Right lobe of liver (tissue), 6 donors: ENCODE measurements around the gene PIK3IP1. TPM values are rescaled to one million over a fixed set of nuclear protein-coding genes. Genes with fewer than 3 reads are reported as not detected.

Source experiments
- ATAC-seq, 4 donors: fragments of 200-7000 bp; cut with Tn5 transposase; one replicate each; pipeline ENCODE4 v1.9.1; 2020; ENCODE audit warnings: mild to moderate bottlenecking in 4 of 4, moderate library complexity in 4 of 4
- DNase-seq, 3 donors: peaks; one replicate each; pipeline ENCODE4 v3.0.0-alpha.2; 2020
- H3K27ac ChIP-seq, 3 donors: fragments of 200-600 bp; one replicate each; pipeline ENCODE4 v1.8.0; 2022
- H3K27me3 ChIP-seq, 2 donors: fragments of 200-600 bp; one replicate each; pipeline ENCODE4 v1.8.0; 2022
- H3K36me3 ChIP-seq, 4 donors: fragments of 200-600 bp; sonication (generic) in 1 of 4; one replicate each; pipeline versions ENCODE4 v1.5.1 to v1.8.0; 2017 to 2022; ENCODE audit warnings: control low read depth in 1 of 4
- H3K4me1 ChIP-seq, 4 donors: fragments of 200-600 bp; sonication (generic) in 1 of 4; one replicate each; pipeline versions ENCODE4 v1.5.1 to v1.8.0; 2017 to 2022; ENCODE audit warnings: control low read depth in 1 of 4
- H3K4me3 ChIP-seq, 3 donors: fragments of 200-600 bp; one replicate each; pipeline ENCODE4 v1.8.0; 2022
- H3K9me3 ChIP-seq, 4 donors: fragments of 200-600 bp; sonication (generic) in 1 of 4; one replicate each; pipeline versions ENCODE4 v1.5.1 to v1.8.0; 2017 to 2022; ENCODE audit warnings: control low read depth in 1 of 4
- CTCF ChIP-seq, 4 donors: fragments of 200-600 bp in 3 of 4; fragments of 450-650 bp in 1 of 4; IDR thresholded peaks; one replicate each; pipeline versions ENCODE4 v1.5.1 to v1.8.0; 2016 to 2022; ENCODE audit warnings: antibody characterized with exemption in 4 of 4, mild to moderate bottlenecking in 2 of 4
- POLR2A ChIP-seq: fragments of 450-650 bp; IDR thresholded peaks from one replicate; pipeline ENCODE4 v1.6.1; 2017; ENCODE audit warnings: antibody characterized with exemption, mild to moderate bottlenecking
- WGBS: methylation state at CpG from one replicate; pipeline ENCODE4 v1.1.6; 2018; ENCODE audit warnings: low coverage, low lambda C conversion rate; ENCODE audit not compliant: insufficient coverage; ENCODE audit errors: missing lambda C conversion rate; 5-methylcytosine and 5-hydroxymethylcytosine counted together
- intact Hi-C, 2 donors: fragments of 100-400 bp; cut with DNase I; formaldehyde crosslinking; loops; one replicate each; pipeline versions ENCODE4 v1.11.2 to v1.14.1; 2022
- total RNA-seq, 6 experiments: library from RNA; depleted of rRNA in 2 of 6; stranded (reverse); fragments of >200 nt in 2 of 6; fragmentation: NEBNext Ultra II Directional in 3 of 6; extraction: Animal tissue kit (Norgen Biotek cat#: 25700) in 3 of 6; gene quantifications; one replicate each; pipeline versions ENCODE4 v1.1.0 to v1.2.4, GENCODE V29; 2016 to 2023
- donor health status: DM: no; HTN: yes; CAD: no.
- donor health status: DM: no; HTN: no; CAD: no.
- donor health status: DM: no; HTN: no; CAD: no.
- donor health status: DM: no; HTN: yes; CAD: no.
- donor health status: DM: no; HTN: yes; CAD: no.

The PIK3IP1 gene
- total RNA-seq, 6 experiments from 2014 or later = 1.3 to 6.6 (median 5.6) TPM

DNA sequence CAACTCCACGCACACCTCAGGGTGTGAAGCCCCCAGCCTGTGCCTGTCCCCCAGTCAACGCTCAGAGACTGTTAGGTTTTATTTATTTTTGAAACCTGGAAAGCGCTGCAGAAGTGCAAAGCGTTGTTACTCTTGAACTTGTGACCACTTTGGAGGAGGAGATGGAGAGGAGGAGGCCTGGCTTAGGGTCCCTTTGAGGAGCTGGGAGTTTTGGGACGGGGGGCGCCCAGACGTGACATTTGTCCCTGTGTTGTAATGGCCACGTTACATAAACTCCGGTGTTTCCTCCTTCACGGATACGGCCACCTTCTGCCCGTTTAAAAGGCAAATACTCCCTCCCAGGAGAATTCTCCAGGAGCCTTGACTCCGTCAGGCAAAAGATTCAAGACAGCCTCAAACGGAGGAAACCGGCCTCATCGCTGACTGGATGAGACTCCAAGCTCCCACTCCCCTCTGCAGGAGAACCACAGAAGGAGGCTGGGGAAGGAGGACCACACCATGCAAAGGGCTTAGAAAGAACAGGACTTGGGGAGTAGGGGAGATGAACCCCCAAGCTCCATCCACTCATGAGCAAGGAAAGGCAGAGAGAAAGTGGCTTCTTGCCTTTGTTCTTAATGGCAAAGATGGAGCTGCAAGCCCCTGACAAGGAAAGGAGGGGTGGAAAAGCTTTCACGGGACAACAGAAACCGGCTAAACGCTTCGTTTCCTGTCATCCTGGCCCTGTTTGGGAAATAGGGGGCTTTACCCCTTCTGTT, 630 bp downstream of the PIK3IP1 start:
- TF ChIP-seq POLR2A (no peak), CTCF (IDR thresholded peaks at IDR 0.05) (no peak)
- Histone ChIP-seq H3K4me3 (peak overlapping the region; percentile 61 to 65 (median 64)), H3K4me1 (peaks cover 0 to 12% (median 4%) of the 10 kb centered on the region in 4 donors), H3K27me3 (no peaks in the 10 kb centered on the region), H3K27ac (peak overlapping the region; percentile 92 to 98 (median 92)), H3K36me3 (peaks cover 0 to 8% (median 0%) of the 10 kb centered on the region in 4 donors), H3K9me3 (no peaks in the 10 kb centered on the region)
- intact Hi-C loops = no loop called here
- 2% methylated on average over 12 of the region's 20 CpGs for WGBS
- DNase-seq = no peak
- peak in 1 of 4 donors; percentile 0 for ATAC-seq

DNA sequence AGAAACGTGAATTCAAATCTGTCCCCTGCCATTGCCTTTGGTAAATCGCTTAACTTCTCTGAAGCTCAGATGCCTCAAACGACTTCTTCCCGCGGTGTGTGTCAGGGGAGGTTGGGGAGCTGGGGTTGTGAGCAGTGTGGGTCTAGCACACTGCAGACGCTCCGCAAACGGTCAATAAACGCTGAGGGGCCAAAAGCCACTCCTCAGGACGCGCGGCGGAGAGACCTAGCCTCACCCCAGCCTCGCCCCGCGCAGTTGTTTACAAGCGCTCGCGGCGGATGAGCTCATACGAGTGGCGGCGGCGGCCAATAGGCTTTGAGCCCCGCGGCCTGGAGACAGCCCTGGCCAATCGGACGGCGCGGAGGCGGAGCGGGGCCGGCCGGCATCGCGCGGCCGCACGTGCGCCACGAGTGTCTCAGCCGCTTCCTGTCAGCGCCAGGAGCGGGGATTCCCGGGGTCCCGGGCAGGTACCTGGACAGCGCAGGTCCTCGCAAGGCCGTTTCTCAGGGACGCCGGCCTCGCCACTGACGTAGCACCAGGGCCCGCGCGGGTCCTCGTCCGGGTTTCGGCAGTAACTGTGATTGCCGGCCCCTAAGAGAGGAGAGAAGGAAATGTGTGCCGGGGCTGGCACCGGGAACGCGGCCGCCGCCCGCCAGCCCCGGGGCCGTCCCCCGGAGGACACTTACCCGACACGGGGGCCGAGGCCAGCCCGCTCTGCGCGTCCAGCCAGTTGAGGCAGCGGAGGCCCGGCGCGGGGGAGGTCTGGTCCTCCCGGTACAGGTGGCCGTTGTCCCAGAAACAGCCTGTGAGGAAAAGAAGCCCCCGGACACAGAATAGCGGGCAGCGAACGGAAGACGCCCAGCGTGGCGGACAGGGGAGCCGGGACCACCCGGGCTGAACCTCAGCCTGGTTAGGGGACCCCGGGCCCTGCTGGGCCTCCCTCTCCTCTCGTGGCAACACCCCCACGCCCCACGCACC, 1.5 kb downstream of the PIK3IP1 start:
- peak; percentile 83 to 92 (median 90) for ATAC-seq
- Histone ChIP-seq H3K4me3 (peak overlapping the region; percentile 61 to 65 (median 64)), H3K36me3 (peaks cover 0 to 8% (median 0%) of the 10 kb centered on the region in 4 donors), H3K27me3 (no peaks in the 10 kb centered on the region), H3K27ac (peak overlapping the region; percentile 92 to 98 (median 92)), H3K9me3 (no peaks in the 10 kb centered on the region), H3K4me1 (peaks cover 0 to 12% (median 4%) of the 10 kb centered on the region in 4 donors)
- WGBS = 1% methylated on average over 13 of the region's 95 CpGs
- intact Hi-C loops = no loop called here
- DNase-seq = peak; percentile 92 to 98 (median 98)
- TF ChIP-seq CTCF (IDR thresholded peaks at IDR 0.05) = no peak
- TF ChIP-seq POLR2A = peak; percentile 94

- WGBS = 87% methylated on average over 10 of the region's 13 CpGs
- ATAC-seq = no peak
- peaks cover 0 to 8% (median 0%) of the 10 kb centered on the region in 4 donors for H3K36me3 ChIP-seq
- H3K9me3 ChIP-seq = no peaks in the 10 kb centered on the region
- peaks cover 0 to 12% (median 4%) of the 10 kb centered on the region in 4 donors for H3K4me1 ChIP-seq
- H3K4me3 ChIP-seq = no peak overlapping the region
- TF ChIP-seq CTCF (IDR thresholded peaks at IDR 0.05) = no peak
- no peak for TF ChIP-seq POLR2A
- H3K27ac ChIP-seq = peak overlapping the region; percentile 92 to 98 (median 92)
- peak in 1 of 3 donors; percentile 42 for DNase-seq
- H3K27me3 ChIP-seq = no peaks in the 10 kb centered on the region
- intact Hi-C loops = no loop called here
These were observed 2.9 kb downstream of the PIK3IP1 start for GRCh38 chr22:31289344-31289743.

DNA sequence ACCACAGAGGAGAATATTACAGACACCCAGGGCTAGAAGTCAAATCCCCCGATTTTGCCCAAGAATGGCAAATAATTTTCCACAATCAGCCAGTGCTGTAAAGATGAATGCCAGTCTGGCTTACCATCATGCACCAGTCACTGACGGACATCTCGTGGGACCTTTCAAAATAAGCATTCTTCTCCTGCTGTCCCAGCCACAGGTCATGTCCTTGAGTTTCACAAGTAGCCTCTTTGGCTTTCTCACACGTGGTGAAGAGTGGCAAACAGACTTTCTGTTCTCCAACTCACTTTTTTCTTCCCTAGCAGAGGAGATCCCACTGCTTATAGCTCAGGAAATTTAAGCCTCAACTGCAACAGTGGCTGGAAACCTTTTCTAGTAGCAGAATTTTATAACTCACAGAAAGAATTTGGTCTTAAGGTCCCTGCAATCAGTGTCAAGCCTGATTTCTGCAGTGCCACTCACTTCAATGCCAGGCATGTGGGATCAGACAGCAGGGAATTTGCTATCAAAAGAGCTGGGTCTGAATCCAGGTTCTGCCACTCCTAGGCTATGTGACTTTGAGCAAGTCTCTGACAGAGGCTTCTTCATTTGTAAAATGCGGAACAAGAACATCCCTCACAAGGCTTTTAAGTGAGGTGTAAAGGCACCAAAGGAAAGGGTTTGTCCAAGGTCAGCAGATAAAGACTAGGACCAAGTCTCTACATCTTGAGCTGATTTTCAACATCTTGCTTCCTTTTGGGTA, 3.6 kb downstream of the PIK3IP1 start:
- H3K36me3 ChIP-seq = peaks cover 0 to 8% (median 0%) of the 10 kb centered on the region in 4 donors
- H3K9me3 ChIP-seq = no peaks in the 10 kb centered on the region
- DNase-seq (peak in 1 of 3 donors; percentile 23), ATAC-seq (no peak)
- 39% methylated on average over 2 of the region's 5 CpGs for WGBS
- intact Hi-C loops = no loop called here
- no peaks in the 10 kb centered on the region for H3K27me3 ChIP-seq
- TF ChIP-seq CTCF (IDR thresholded peaks at IDR 0.05) = no peak
- no peak for TF ChIP-seq POLR2A
- H3K4me3 ChIP-seq = no peak overlapping the region
- peaks cover 0 to 12% (median 4%) of the 10 kb centered on the region in 4 donors for H3K4me1 ChIP-seq
- peak overlapping the region; percentile 2 to 92 (median 45) for H3K27ac ChIP-seq
